ENCODE data around the gene TMEM127.
"Not testable (repeated sequence)": the region's sequence is repeated elsewhere in the genome, so short reads cannot be mapped to it uniquely, and the experiment has no call there.

Gene TMEM127

DNA sequence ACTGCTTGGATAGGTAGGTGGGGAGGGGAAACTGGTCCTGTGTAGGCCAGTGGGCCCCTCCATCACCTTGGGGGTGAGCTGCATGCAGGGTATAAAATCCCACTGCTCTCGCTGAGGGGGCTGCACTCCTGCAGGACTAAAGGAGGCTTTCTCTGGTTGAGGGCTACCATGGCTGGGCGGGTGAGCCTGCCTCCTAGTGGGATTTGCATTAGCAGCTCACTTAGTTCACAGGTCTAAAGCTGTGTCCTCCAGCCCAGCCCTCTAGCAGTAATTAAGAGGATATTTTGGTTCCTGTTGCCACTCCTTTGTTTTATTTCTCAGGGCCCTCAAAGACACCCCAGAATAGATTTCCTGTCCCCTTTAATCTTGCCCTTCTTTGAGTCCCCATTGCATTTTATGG is 24.6 kb downstream of the TMEM127 start:
- DNase-seq (ENCODE audit: low read depth in 2 of 2): no peak

DNA sequence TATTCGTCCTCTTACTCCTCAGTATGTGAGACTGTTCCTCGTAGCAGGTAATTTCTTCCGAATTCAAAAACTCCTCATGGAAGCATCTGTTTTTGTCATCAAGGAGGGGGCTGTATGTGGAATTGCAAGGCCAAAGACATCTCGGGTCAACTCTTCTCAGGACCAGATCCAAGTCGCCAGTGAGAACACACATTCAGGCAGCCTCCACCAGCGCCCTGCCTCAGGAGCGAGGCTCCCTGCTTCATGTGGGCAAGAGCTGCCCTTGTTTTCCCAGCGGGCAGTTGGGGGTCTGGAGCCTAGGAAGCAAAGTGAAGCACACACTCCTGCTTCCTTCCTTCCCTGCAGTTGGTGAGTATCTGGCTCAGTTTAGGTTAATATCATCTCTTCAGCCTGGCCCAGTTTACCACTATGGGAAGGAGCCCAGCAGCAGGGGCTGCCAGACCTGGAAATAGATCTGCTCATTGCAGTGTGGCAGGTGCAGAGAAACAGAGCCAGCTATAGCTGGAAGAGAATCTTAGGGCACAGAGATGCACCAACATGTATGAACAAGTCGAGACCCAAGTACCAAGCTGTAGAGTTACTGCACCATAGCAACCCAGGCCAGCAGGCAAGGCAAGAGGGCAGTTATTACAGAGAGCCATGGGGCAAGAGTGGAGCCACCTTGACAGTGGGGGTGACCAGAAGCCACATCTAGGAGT is 25.3 kb downstream of the TMEM127 start:
- DNase-seq (ENCODE audit: low read depth in 2 of 2): no peak

- no peak for DNase-seq (ENCODE audit: low read depth in 2 of 2)
Measured at GRCh38 chr2:96239745-96240264, 26.0 kb downstream of the TMEM127 start.

GRCh38 chr2:96239091-96239490 is 26.7 kb downstream of the TMEM127 start:
- DNase-seq (ENCODE audit: low read depth in 2 of 2): no peak

- DNase-seq (ENCODE audit: low read depth in 2 of 2): no peak
Measured at GRCh38 chr2:96238266-96238665, 27.5 kb downstream of the TMEM127 start.

DNA sequence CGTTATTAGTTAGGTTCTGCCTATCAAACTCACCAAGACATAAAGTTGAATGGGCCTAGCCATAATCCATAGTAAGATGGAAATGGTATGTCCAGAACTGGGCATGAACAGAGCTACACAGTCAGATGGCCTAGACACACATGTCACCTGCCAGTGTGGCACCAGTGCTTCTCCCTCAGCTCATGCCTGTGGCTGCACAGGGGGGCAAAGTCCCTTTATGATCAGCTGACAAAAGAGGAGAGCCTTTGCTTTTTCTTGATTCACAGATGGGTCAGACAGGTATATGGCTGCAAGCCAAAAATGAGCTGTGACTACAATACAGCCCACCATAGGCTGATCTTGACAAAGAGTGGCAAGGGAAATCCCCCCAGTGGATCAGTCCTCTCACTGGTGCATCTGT is 28.9 kb downstream of the TMEM127 start:
- DNase-seq (ENCODE audit: low read depth in 2 of 2): no peak

DNA sequence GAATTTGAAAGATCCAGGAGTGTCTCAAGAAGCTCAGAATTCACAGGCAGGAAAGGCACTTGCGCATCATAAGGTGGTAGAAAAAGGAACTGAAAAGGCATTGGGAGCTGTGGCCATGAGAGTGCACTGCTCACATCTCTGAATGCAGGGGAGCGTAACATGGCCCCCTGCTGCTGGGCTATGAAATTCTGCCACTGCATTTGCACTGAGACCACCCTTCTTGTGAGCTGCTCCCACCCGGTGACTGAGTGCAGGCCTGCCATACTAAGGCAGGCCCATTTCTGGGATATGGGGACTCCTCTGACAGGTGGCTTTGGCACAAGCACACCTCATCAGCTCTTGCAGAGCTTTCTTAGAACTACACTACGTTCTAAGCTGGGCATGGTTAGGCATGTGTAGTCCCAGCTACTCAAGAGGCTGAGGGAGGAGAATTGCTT is 31.9 kb downstream of the TMEM127 start:
- no peak for DNase-seq (ENCODE audit: low read depth in 2 of 2)

GRCh38 chr2:96233436-96233835 is 32.4 kb downstream of the TMEM127 start:
- no peak for DNase-seq (ENCODE audit: low read depth in 2 of 2)

DNA sequence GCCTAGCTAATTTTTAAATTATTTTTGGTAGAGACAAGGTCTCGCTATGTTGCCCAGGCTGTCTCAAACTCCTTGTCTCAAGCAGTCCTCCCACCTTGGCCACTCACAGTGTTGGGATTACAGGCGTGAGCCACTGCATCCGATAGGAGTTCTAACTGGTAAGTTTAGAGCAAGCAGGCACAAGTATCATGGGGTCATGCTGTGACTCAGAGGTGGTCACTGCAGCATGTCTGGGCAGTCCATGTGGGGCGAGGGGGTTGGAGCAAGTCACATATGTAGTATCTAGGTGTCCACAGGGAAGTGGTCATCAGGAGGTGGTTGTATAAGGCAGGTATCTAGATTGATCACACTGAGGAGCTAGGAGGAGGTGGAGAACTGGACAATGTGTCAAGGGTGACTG is 34.5 kb downstream of the TMEM127 start:
- no peak for DNase-seq (ENCODE audit: low read depth in 2 of 2)

GRCh38 chr2:96225016-96225533 is 40.7 kb downstream of the TMEM127 start:
- no peak for DNase-seq (ENCODE audit: low read depth in 2 of 2)

DNA sequence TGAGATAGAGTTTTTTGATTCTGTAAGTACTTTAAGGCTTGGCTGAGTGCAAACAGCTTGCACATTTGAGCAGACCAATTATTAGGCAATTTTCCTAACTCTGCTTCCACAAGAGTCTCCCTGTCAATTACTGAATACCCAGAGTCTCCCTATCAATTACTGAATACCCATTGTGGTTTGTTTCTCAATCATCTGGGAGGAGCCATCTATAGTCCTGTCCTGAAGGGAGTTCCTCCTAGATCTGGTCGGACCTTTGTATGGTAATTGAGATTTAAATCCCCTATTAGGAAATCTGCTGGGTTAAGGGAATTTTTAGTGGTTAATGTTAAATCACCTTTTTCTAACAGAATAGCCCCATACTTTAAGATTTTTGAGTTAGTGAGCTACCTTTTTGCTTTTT is 44.7 kb downstream of the TMEM127 start:
- DNase-seq (ENCODE audit: low read depth in 2 of 2): not testable (repeated sequence)

- not testable (repeated sequence) for DNase-seq (ENCODE audit: low read depth in 2 of 2)
Measured at GRCh38 chr2:96219959-96220358, 45.8 kb downstream of the TMEM127 start.

DNA sequence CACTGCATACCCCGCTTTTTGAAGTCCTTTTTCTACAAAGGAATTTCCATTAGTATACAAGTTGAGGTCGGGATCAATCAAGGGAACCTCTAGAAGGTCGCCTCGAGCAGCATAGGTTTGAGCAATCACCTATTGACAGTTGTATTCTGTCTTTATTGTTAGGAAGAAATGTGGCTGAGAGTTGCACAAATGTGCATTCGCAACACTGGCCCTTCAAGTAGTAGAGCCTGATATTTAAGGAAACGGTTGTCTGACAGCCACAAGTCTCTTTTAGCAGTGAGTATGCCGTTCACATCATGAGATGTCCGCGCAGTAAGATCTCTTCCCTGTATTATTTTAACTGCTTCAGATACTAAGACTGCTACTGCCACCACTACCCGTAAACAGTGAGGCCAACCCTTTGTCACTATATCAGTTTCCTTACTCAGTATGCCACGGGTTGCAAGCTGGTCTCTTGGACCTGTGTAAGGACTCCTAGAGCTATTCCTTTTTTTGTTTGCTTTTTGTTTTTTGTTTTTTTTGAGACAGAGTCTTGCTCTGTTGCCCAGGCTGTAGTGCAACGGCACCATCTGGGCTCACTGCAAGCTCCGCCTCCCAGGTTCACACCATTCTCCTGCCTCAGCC is 47.2 kb downstream of the TMEM127 start:
- DNase-seq (ENCODE audit: low read depth in 2 of 2): no peak

GRCh38 chr2:96214554-96214953 is 51.2 kb downstream of the TMEM127 start:
- DNase-seq (ENCODE audit: low read depth in 2 of 2): no peak

DNA sequence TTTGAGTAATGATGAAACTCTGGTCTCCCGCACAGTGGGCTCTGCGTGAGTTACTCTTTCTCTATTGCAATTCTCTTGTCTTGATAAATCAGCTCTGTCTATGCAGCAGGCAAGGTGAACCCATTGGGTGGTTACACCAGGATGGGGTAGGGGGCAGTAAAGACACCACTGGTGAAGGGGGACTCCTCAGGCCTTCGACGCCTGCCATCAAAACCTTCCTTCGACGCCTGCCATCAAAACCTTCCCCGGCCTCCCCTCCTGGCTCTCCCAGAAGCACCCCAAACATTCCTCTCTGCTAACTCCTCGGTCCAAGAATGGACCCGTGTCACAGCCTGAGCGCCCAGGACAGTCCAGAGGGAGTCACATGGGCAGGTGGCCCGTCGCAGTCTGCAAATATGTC is 52.4 kb downstream of the TMEM127 start:
- DNase-seq (ENCODE audit: low read depth in 2 of 2): no peak

DNA sequence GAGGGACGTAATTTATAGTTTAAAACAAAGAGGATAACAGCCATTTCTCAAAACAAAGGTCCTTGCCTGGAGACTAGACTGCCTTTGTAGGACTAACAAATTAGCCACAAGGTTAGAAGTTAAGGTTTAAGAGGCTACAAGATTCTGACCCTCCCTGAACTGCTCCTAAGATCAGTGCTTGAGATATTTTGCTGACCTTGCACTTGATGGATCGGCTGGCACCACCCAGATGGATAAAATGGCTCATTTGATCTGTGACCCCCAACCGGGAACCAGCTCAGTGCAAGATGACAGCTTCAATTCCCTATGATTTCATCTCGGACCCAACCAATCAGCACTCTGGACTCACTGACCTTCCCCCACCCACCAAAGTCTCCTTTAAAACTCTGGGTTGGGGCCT is 53.5 kb downstream of the TMEM127 start:
- DNase-seq (ENCODE audit: low read depth in 2 of 2): no peak

DNA sequence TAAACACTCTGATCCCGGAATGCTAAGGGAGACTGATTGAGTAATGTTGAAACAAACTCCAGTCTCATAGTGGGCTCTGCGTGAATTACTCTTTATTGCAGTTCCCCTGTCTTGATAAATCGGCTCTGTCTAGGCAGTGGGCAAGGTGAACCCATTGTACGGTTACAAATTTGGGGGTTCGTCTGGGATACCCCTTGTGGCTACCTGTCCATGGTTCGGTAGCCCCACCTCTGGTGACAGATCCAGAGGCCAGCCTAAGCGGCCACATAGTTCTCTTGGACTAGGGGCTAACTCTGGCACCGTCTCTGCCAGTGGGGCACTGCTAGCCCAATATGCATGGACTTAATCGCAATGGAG is 56.1 kb downstream of the TMEM127 start:
- DNase-seq (ENCODE audit: low read depth in 2 of 2): no peak

GRCh38 chr2:96209011-96209728 is 56.6 kb downstream of the TMEM127 start:
- DNase-seq (ENCODE audit: low read depth in 2 of 2): no peak

DNA sequence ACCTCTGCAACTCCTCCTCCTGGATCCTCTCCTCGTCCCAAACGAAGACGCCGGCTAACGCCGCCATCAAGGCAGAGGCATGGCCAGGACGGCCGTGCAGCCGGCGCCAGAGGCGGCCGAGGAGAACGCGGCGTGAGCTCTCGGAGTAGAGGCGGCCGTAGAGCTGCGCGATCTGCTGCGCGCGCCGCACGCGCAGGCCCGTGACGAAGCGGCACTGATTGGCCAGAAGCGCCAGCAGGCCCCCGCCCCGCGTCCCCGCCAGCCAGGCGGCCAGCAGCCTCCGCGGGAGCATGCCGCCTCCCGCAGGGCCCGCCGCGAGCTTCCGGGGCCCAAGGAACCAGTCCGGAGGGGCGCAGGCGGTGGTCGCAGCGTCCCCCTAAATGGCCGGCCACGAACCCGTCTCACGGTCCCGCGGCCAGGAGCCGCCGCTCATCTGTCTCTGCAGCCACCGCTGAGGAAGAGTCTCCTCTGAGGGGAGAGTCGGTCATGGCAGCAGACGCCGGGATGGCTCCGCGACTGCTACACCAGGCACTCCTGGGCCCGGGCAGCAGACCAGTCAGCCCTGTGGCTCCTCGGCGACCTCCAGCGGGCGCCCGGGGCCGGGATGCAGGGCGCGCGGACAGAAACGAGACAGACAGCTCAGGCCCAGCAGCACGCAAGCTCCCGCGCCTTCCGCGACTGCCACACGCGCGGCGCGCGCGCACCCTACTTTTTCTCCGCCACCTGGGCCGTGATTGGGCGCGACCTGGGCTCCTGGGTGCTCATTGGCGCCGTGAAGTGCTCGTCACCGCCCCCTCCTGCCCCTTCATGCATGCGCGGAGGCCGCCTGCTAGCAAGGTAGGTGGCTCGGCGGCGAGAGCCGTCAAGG is 57.4 kb downstream of the TMEM127 start, which contains the start of gene STARD7:
Gene STARD7, minus strand, starts transcription at position 685 of the 868 bp plus-strand sequence. Its CDS starts 393 bp downstream, at position 292.
- DNase-seq (ENCODE audit: low read depth in 2 of 2): peak; percentile 92

DNA sequence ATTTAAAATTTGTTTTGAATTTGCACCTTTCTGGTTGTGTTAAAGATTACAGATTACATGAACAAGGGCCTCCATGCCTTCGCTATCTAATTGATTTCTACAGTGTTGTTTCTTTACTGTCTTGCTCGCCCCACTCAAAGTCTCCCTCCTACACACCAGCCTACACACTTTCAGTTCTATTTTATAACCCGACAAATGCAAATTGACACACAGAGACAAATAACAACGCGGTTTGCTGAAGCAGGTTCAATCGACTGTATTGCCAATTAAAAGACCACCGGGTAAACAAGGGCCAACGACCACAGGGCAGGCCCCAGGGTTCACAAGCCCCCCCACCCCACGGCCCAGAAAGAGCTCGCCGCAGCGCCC is 58.0 kb downstream of the TMEM127 start:
- no peak for DNase-seq (ENCODE audit: low read depth in 2 of 2)

GRCh38 chr2:96207073-96207773 is 58.6 kb downstream of the TMEM127 start:
- no peak for DNase-seq (ENCODE audit: low read depth in 2 of 2)

Measured in stimulated activated CD8-positive, alpha-beta memory T cell treated with anti-CD3 and anti-CD28 coated beads, Interleukin-7, amount 100 ng/mL, for 1 hour (primary cell).